ENCODE results near the gene LRRC52.
"Not testable (repeated sequence)": the region's sequence is repeated elsewhere in the genome, so short reads cannot be mapped to it uniquely, and the experiment has no call there.

- TF ChIP-seq GABPA (tag; conservative IDR thresholded peaks at IDR 0.05; ENCODE audit: low read depth); NFRKB (IDR thresholded peaks at IDR 0.05; ENCODE audit: low read depth); SNAPC5 (CRISPR knock-in tag; IDR thresholded peaks at IDR 0.05); FIP1L1 (IDR thresholded peaks at IDR 0.05; ENCODE audit: low read depth, low read length, poor library complexity, severe bottlenecking); CTCF (IDR thresholded peaks at IDR 0.05 in 2 of 3, conservative IDR thresholded peaks at IDR 0.05 in 1 of 3; ENCODE audit: insufficient read depth in 2 of 3, low read depth in 1 of 3, low read length in 3 of 3); HNRNPLL (IDR thresholded peaks at IDR 0.05; ENCODE audit: low read depth, low read length, poor library complexity, severe bottlenecking); ZNF224 (CRISPR knock-in tag; IDR thresholded peaks at IDR 0.05); GTF2A2 (tag; IDR thresholded peaks at IDR 0.05); SPI1 (IDR thresholded peaks at IDR 0.05; ENCODE audit: borderline replicate concordance, low read depth, low read length); ILK (tag; IDR thresholded peaks at IDR 0.05; ENCODE audit: borderline replicate concordance, low read depth); POLR2AphosphoS5 (IDR thresholded peaks at IDR 0.05; ENCODE audit: control insufficient read depth, insufficient read depth, low read depth, low read length): not testable (repeated sequence)
These were observed 47.6 kb downstream of the LRRC52 start for GRCh38 chr1:165591391-165591790.
